AG04449 (cell line): ENCODE results near the gene MOB3A.
"Not testable (repeated sequence)": the region's sequence is repeated elsewhere in the genome, so short reads cannot be mapped to it uniquely, and the experiment has no call there.

Experiments used
- CTCF ChIA-PET: fragments of 350-600 bp; formaldehyde crosslinking; extraction: SDS; loops from one replicate; lab custom pipeline; 2021; ENCODE audit warnings: antibody characterized with exemption; lab: Yijun Ruan, JAX
- POLR2A ChIA-PET: fragments of 400-600, 350-600 bp; formaldehyde crosslinking; extraction: SDS; loops from one replicate; lab custom pipeline; 2020; ENCODE audit warnings: antibody characterized with exemption, inconsistent platforms; lab: Yijun Ruan, JAX
- DNase-seq: peaks from one replicate; pipeline ENCODE4 v3.0.0-alpha.2; 2010; ENCODE audit warnings: low read depth, low spot score
- H3K4me3 ChIP-seq: 2 replicates; pipeline ENCODE4 v1.5.1; 2011; ENCODE audit warnings: low read depth, mild to moderate bottlenecking, control low read depth, low read length
- CTCF ChIP-seq: IDR thresholded peaks from one replicate; pipeline ENCODE4 v1.5.1; 2011; ENCODE audit warnings: mild to moderate bottlenecking, moderate library complexity, low read length, control low read depth, inconsistent platforms; ENCODE audit not compliant: insufficient read depth; ENCODE audit errors: missing control alignments

Gene MOB3A

GRCh38 chr19:2038284-2039088, 57.6 kb downstream of the MOB3A start:
- ChIA-PET CTCF (interaction anchor here (0.9 to 3.5 kb wide), 2 partner anchors 19 to 31 kb away, joined by 3 to 14 read pairs; no protein-coding TSS in a partner anchor), POLR2A (interaction anchor here (0.9 to 1.2 kb wide), 2 partner anchors 10 to 13 kb away, joined by 3 to 4 read pairs; no protein-coding TSS in a partner anchor)
- DNase-seq = no peak
- TF ChIP-seq CTCF = no peak
- no peak overlapping the region for H3K4me3 ChIP-seq

- no peak for DNase-seq
- no peak overlapping the region for H3K4me3 ChIP-seq
- no peak for TF ChIP-seq CTCF
- CTCF ChIA-PET = interaction anchor here (0.7 to 0.9 kb wide), 3 partner anchors 14 to 32 kb away, joined by 3 to 4 read pairs (median 3); no protein-coding TSS in a partner anchor
- POLR2A ChIA-PET = interaction anchor here (1.2 kb wide), 1 partner anchor 14 kb away, joined by 3 read pairs; no protein-coding TSS in a partner anchor
These were observed 58.4 kb downstream of the MOB3A start for GRCh38 chr19:2037651-2038255.

- TF ChIP-seq CTCF = no peak
- H3K4me3 ChIP-seq = no peak overlapping the region
- ChIA-PET CTCF (no interaction called here), POLR2A (interaction anchor here (0.6 kb wide), 1 partner anchor 25 kb away, joined by 3 read pairs; no protein-coding TSS in a partner anchor)
- DNase-seq = no peak
These were observed 59.7 kb downstream of the MOB3A start for GRCh38 chr19:2036424-2036823.

- TF ChIP-seq CTCF = no peak
- no peak overlapping the region for H3K4me3 ChIP-seq
- DNase-seq = no peak
- CTCF ChIA-PET = interaction anchor here (1.0 to 2.0 kb wide), 3 partner anchors 16 to 34 kb away, joined by 3 to 13 read pairs (median 7); no protein-coding TSS in a partner anchor
- POLR2A ChIA-PET = interaction anchor here (0.7 kb wide), 2 partner anchors 16 to 151 kb away, joined by 3 to 6 read pairs; no protein-coding TSS in a partner anchor
These were observed 60.5 kb downstream of the MOB3A start for GRCh38 chr19:2035590-2035991.

- POLR2A ChIA-PET = interaction anchor here (0.7 to 1.2 kb wide), 3 partner anchors 17 to 152 kb away, joined by 3 to 6 read pairs (median 3); no protein-coding TSS in a partner anchor
- H3K4me3 ChIP-seq = no peak overlapping the region
- TF ChIP-seq CTCF = no peak
- DNase-seq = no peak
- CTCF ChIA-PET = interaction anchor here (1.0 to 2.0 kb wide), 3 partner anchors 16 to 35 kb away, joined by 3 to 13 read pairs (median 7); no protein-coding TSS in a partner anchor
These were observed 61.2 kb downstream of the MOB3A start for GRCh38 chr19:2034729-2035589.

- not testable (repeated sequence) for H3K4me3 ChIP-seq, DNase-seq
- ChIA-PET CTCF (interaction anchor here (1.0 to 3.3 kb wide), 3 partner anchors 15 to 17 kb away, joined by 3 to 22 read pairs (median 13); partner anchors contain the start of gene MKNK2), POLR2A (interaction anchor here (1.2 kb wide), 1 partner anchor 22 kb away, joined by 3 read pairs; no protein-coding TSS in a partner anchor)
These were observed 61.9 kb downstream of the MOB3A start for GRCh38 chr19:2034253-2034652.
